Liver (tissue), 9 donors: Measurements from ENCODE around the gene PHTF1. TPM values are rescaled to one million over a fixed set of nuclear protein-coding genes. Genes with fewer than 3 reads are reported as not detected.
A peak's percentile ranks its signal among the peaks of the same experiment; 100 is the strongest.

Experiments used
- DNase-seq: peaks from one replicate; pipeline ENCODE4 v3.0.0-alpha.2; 2017; ENCODE audit warnings: low spot score
- H3K27ac ChIP-seq, 2 donors: one replicate each; pipeline ENCODE4 v1.7.0; 2013; ENCODE audit warnings: inconsistent platforms in 2 of 2, low read length in 2 of 2, control low read depth in 1 of 2, low read depth in 1 of 2, mild to moderate bottlenecking in 1 of 2
- H3K27me3 ChIP-seq, 4 donors: one replicate each; pipeline versions ENCODE4 v1.6.1 to v1.7.0; 2013; ENCODE audit warnings: low read length in 3 of 4, inconsistent platforms in 1 of 4, mild to moderate bottlenecking in 1 of 4, moderate library complexity in 1 of 4; ENCODE audit not compliant: control insufficient read depth in 4 of 4, insufficient read depth in 4 of 4
- H3K36me3 ChIP-seq, 4 donors: one replicate each; pipeline versions ENCODE4 v1.6.1 to v1.7.0; 2013; ENCODE audit warnings: low read length in 3 of 4, mild to moderate bottlenecking in 3 of 4, low read depth in 1 of 4, moderate library complexity in 1 of 4; ENCODE audit not compliant: control insufficient read depth in 4 of 4, insufficient read depth in 3 of 4
- H3K4me1 ChIP-seq, 4 donors: one replicate each; pipeline versions ENCODE4 v1.6.1 to v1.7.0; 2013; ENCODE audit warnings: low read length in 3 of 4, mild to moderate bottlenecking in 3 of 4, moderate library complexity in 1 of 4; ENCODE audit not compliant: control insufficient read depth in 4 of 4, insufficient read depth in 4 of 4
- H3K4me3 ChIP-seq, 3 donors: one replicate each; pipeline versions ENCODE4 v1.6.1 to v1.7.0; 2013; ENCODE audit warnings: low read length in 3 of 3, control low read depth in 1 of 3, low read depth in 1 of 3, mild to moderate bottlenecking in 1 of 3
- H3K9ac ChIP-seq, 2 donors: one replicate each; pipeline ENCODE4 v1.7.0; 2013; ENCODE audit warnings: low read length in 2 of 2, mild to moderate bottlenecking in 2 of 2, moderate library complexity in 2 of 2, control low read depth in 1 of 2, low read depth in 1 of 2
- H3K9me3 ChIP-seq, 4 donors: one replicate each; pipeline versions ENCODE4 v1.6.1 to v1.7.0; 2013; ENCODE audit warnings: low read length in 3 of 4; ENCODE audit not compliant: control insufficient read depth in 4 of 4
- CTCF ChIP-seq: fragments of 150-350 bp; IDR thresholded peaks from 2 replicates; pipeline ENCODE4 v1.5.1; 2017; ENCODE audit warnings: improper control_type of control experiment, low read depth, low read length; ENCODE audit not compliant: missing input control
- EGR1 ChIP-seq, 2 donors: IDR thresholded peaks; 2 replicates each; pipeline ENCODE4 v1.6.1; 2016 to 2018; ENCODE audit warnings: antibody characterized with exemption in 2 of 2, low read depth in 2 of 2
- FOXA1 ChIP-seq: IDR thresholded peaks from 2 replicates; pipeline ENCODE4 v1.6.1; 2016; ENCODE audit warnings: antibody characterized with exemption
- FOXA2 ChIP-seq: IDR thresholded peaks from 2 replicates; pipeline ENCODE4 v1.6.1; 2016; ENCODE audit warnings: antibody characterized with exemption
- GABPA ChIP-seq, 2 donors: IDR thresholded peaks in 1 of 2; conservative IDR thresholded peaks in 1 of 2; 2 replicates each; pipeline ENCODE4 v1.6.1; 2016; ENCODE audit warnings: antibody characterized with exemption in 2 of 2, mild to moderate bottlenecking in 1 of 2, moderate library complexity in 1 of 2
- HNF4A ChIP-seq, 2 donors: conservative IDR thresholded peaks; 2 replicates each; pipeline ENCODE4 v1.6.1; 2016; ENCODE audit warnings: antibody characterized with exemption in 2 of 2, mild to moderate bottlenecking in 2 of 2
- JUND ChIP-seq, 2 donors: IDR thresholded peaks; 2 replicates each; pipeline ENCODE4 v1.6.1; 2016; ENCODE audit warnings: antibody characterized with exemption in 2 of 2
- MAX ChIP-seq: IDR thresholded peaks from 2 replicates; pipeline ENCODE4 v1.6.1; 2016; ENCODE audit warnings: antibody characterized with exemption
- NR2F2 ChIP-seq: IDR thresholded peaks from 2 replicates; pipeline ENCODE4 v1.6.1; 2016; ENCODE audit warnings: antibody characterized with exemption
- RAD21 ChIP-seq, 2 donors: IDR thresholded peaks; 2 replicates each; pipeline ENCODE4 v1.6.1; 2016; ENCODE audit warnings: antibody characterized with exemption in 2 of 2, mild to moderate bottlenecking in 2 of 2
- REST ChIP-seq: IDR thresholded peaks from 2 replicates; pipeline ENCODE4 v1.6.1; 2016; ENCODE audit warnings: antibody characterized with exemption, mild to moderate bottlenecking
- SP1 ChIP-seq: IDR thresholded peaks from 2 replicates; pipeline ENCODE4 v1.6.1; 2018; ENCODE audit warnings: antibody characterized with exemption, mild to moderate bottlenecking
- TAF1 ChIP-seq: conservative IDR thresholded peaks from 2 replicates; pipeline ENCODE4 v1.6.1; 2016; ENCODE audit warnings: antibody characterized with exemption, mild to moderate bottlenecking
- YY1 ChIP-seq: IDR thresholded peaks from 2 replicates; pipeline ENCODE4 v1.6.1; 2016; ENCODE audit warnings: antibody characterized with exemption, mild to moderate bottlenecking
- WGBS: extraction: QIAGEN DNeasy Blood & Tissue Kit; methylation state at CpG from one replicate; pipeline ENCODE4 v1.1.7; 2013; 5-methylcytosine and 5-hydroxymethylcytosine counted together
- polyA plus RNA-seq, 2 donors: library from polyadenylated mRNA; stranded (reverse) in 1 of 2; unstranded in 1 of 2; fragments of 200-250 nt in 1 of 2; fragments of >200 nt in 1 of 2; fragmentation: Nextera tagmentation in 1 of 2; extraction: Ambion mirVana in 1 of 2; gene quantifications; one replicate each; pipeline versions ENCODE4 v1.2.1 to v1.2.3, GENCODE V29; 2013 to 2015
- total RNA-seq, 2 donors: library from RNA; depleted of rRNA; stranded (reverse); fragments of >200 nt; gene quantifications; one replicate each; pipeline ENCODE4 v1.2.3, GENCODE V29; 2014
- TF ChIP-seq, protein P1 (sequence below): IDR thresholded peaks from 2 replicates; pipeline ENCODE4 v1.6.1; 2016; ENCODE audit warnings: antibody characterized with exemption
- donor health status: healthy.
- donor health status: healthy.
- donor health status: healthy.
- donor health status: healthy.
- donor health status: healthy.

PHTF1 gene
- total and polyA plus RNA-seq, 4 donors = 3.2 to 14.0 (median 7.3) TPM

DNA sequence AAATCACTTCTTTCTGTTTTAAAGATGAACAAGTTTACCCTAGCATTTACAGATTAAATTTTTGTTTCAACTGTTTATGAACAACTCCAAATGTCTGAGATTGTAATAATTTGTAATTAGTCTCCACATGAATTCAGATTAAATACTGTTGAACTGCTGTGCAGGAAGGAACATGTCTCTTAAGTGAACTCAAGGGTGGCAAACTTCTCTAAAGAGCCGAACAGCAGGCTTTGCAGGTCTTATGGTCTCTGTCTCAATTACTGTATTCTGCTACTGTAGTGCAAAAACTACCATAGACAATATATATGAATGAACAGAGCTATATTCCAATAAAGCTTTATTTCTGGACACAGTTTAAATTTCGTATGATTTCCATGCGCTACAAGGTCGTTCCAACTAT, 46.4 kb upstream of the PHTF1 start:
- 96% methylated on average over 4 of the region's 4 CpGs for WGBS
- no peaks in the 10 kb centered on the region for H3K27me3 ChIP-seq
- H3K9ac ChIP-seq = no peak overlapping the region
- peak overlapping the region in 1 of 2 donors; percentile 25 for H3K27ac ChIP-seq
- DNase-seq = no peak
- TF ChIP-seq FOXA1 = no peak
- peaks cover 3 to 34% (median 18%) of the 10 kb centered on the region in 4 donors for H3K4me1 ChIP-seq
- H3K9me3 ChIP-seq = no peaks in the 10 kb centered on the region
- H3K4me3 ChIP-seq = no peak overlapping the region
- no peaks in the 10 kb centered on the region for H3K36me3 ChIP-seq

DNA sequence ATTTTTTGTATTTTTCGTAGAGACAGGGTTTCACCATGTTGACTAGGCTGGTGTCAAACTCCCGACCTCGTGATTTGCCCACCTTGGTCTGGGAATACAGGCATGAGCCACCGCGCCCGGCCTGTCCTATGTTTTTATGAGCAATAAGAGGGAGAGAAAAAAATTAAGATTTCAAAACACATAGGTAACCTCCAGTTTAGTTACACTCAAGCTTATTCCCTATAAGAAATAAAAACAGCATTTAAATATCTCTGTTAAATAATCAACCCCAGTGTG, 45.9 kb upstream of the PHTF1 start:
- TF ChIP-seq MAX (no peak), JUND (IDR thresholded peaks at IDR 0.05) (no peak), FOXA2 (no peak), FOXA1 (no peak), REST (no peak), RAD21 (IDR thresholded peaks at IDR 0.05) (no peak), EGR1 (IDR thresholded peaks at IDR 0.05; ENCODE audit: low read depth in 2 of 2) (no peak), TAF1 (no peak), HNF4A (conservative IDR thresholded peaks at IDR 0.05) (no peak), SP1 (no peak), CTCF (no peak), GABPA (IDR thresholded peaks at IDR 0.05 in 1 of 2, conservative IDR thresholded peaks at IDR 0.05 in 1 of 2) (no peak)
- no peak for DNase-seq
- H3K36me3 ChIP-seq = no peaks in the 10 kb centered on the region
- H3K4me1 ChIP-seq = peaks cover 2 to 31% (median 17%) of the 10 kb centered on the region in 4 donors
- no peaks in the 10 kb centered on the region for H3K27me3 ChIP-seq
- H3K9me3 ChIP-seq = no peaks in the 10 kb centered on the region
- H3K27ac ChIP-seq = peak overlapping the region; percentile 25
- H3K4me3 ChIP-seq = no peak overlapping the region
- 98% methylated on average over 6 of the region's 6 CpGs for WGBS
- H3K9ac ChIP-seq = no peak overlapping the region

DNA sequence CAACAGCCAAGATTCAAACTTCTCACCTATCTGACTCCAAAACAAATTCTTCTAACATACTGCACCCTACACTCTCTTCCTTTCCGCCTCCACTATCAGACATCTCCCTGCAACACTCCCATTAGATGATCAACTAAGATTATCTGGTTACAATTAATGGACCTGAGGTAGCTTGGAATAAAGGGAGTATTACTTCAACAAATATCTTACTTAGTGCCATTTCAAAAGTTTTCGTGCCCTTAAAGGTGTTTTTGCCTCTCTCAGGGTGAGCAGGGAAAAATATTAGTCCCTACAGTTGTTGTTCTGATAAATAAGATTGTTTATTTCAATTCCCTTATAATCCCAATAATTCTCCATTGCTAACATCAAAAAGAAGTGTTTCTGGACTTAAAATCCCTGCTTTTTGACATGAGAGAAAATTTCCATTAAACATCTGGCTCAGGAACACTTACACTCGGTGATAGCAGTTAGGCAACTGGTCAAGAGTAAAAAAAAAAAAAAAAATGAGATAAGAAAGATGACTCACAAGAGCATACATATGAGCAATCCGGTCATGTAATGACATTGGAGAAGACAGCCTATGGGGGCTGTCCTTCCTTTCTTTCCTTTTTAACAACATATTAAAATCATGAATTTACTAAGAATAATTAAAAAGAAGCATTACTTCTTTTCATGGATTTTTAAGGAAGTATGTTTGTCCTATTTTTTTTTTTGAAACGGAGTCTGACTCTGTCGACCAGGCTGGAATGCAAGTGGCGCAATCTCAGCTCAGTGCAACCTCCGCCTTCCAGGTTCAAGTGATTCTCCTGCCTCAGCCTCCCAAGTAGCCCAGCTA, 45.4 kb upstream of the PHTF1 start:
- Histone ChIP-seq H3K27me3 (no peaks in the 10 kb centered on the region), H3K4me1 (peaks cover 0 to 25% (median 11%) of the 10 kb centered on the region in 4 donors), H3K4me3 (no peak overlapping the region), H3K36me3 (no peaks in the 10 kb centered on the region), H3K9ac (no peak overlapping the region), H3K27ac (peak overlapping the region; percentile 25), H3K9me3 (no peaks in the 10 kb centered on the region)
- 56% methylated on average over 8 of the region's 8 CpGs for WGBS
- no peak for DNase-seq
- TF ChIP-seq REST (no peak), YY1 (no peak), MAX (no peak), HNF4A (conservative IDR thresholded peaks at IDR 0.05) (peak; percentile 11 to 39), RAD21 (IDR thresholded peaks at IDR 0.05) (peak; percentile 5 to 25), GABPA (IDR thresholded peaks at IDR 0.05 in 1 of 2, conservative IDR thresholded peaks at IDR 0.05 in 1 of 2) (no peak), NR2F2 (no peak), JUND (IDR thresholded peaks at IDR 0.05) (peak; percentile 98 to 99)
- TF ChIP-seq, protein P1, sequence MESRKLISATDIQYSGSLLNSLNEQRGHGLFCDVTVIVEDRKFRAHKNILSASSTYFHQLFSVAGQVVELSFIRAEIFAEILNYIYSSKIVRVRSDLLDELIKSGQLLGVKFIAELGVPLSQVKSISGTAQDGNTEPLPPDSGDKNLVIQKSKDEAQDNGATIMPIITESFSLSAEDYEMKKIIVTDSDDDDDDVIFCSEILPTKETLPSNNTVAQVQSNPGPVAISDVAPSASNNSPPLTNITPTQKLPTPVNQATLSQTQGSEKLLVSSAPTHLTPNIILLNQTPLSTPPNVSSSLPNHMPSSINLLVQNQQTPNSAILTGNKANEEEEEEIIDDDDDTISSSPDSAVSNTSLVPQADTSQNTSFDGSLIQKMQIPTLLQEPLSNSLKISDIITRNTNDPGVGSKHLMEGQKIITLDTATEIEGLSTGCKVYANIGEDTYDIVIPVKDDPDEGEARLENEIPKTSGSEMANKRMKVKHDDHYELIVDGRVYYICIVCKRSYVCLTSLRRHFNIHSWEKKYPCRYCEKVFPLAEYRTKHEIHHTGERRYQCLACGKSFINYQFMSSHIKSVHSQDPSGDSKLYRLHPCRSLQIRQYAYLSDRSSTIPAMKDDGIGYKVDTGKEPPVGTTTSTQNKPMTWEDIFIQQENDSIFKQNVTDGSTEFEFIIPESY = peak; percentile 4
